HepG2 (cell line): ENCODE data around the gene LCE7A. TPM values are rescaled to one million over a fixed set of nuclear protein-coding genes. Genes with fewer than 3 reads are reported as not detected.

Experiments used
- ATAC-seq: fragments of 200-7000 bp; cut with Tn5 transposase; 3 replicates; pipeline ENCODE4 v1.9.1; 2020; ENCODE audit warnings: mild to moderate bottlenecking, moderate library complexity
- BruUV-seq: library from RNA; stranded (reverse); fragments of 400-500 nt; replicated peaks from 2 replicates; lab custom pipeline; 2021; lab: Mats Ljungman, UMichigan
- CTCF ChIA-PET: fragments of 300-600 bp; formaldehyde crosslinking; extraction: SDS; loops from one replicate; lab custom pipeline; 2021; ENCODE audit warnings: low total read pairs, inconsistent platforms, low intra/inter-chr PET ratio; lab: Yijun Ruan, JAX
- POLR2A ChIA-PET: fragments of 350-600 bp; sonication (Branson Sonifier 250); formaldehyde crosslinking; loops from one replicate; lab custom pipeline; 2020; ENCODE audit warnings: antibody characterized with exemption, inconsistent platforms; lab: Yijun Ruan, JAX
- DNase-seq: peaks from one replicate; pipeline ENCODE4 v3.0.0-alpha.2; 2015; ENCODE audit warnings: low spot score
- FAIRE-seq: peaks from 3 replicates; lab custom pipeline; 2011; peaks lifted over from hg19 to GRCh38; lab: Jason Lieb, UNC
- H2AFZ ChIP-seq: one replicate; pipeline ENCODE4 v1.6.1; 2011; ENCODE audit warnings: low read length, inconsistent platforms
- H3K27ac ChIP-seq: fragments of 300-600 bp; 3 replicates; pipeline ENCODE4 v1.8.0; 2011; ENCODE audit warnings: mixed run types, mild to moderate bottlenecking, mixed read lengths, low read length, inconsistent platforms; ENCODE audit not compliant: insufficient read depth; ENCODE audit errors: extremely low read length
- H3K27me3 ChIP-seq, 2 experiments: fragments of 200-600 bp in 1 of 2; 2 replicates in 1 of 2; 3 replicates in 1 of 2; pipeline versions ENCODE4 v1.6.0 to v1.8.0; 2011; ENCODE audit warnings: low read length in 2 of 2, mild to moderate bottlenecking in 2 of 2, moderate library complexity in 2 of 2, inconsistent platforms in 1 of 2; ENCODE audit not compliant: insufficient read depth in 2 of 2, control insufficient read depth in 1 of 2
- H3K36me3 ChIP-seq, 2 experiments: fragments of 200-600 bp in 1 of 2; replicated peaks in 1 of 2; 2 replicates in 1 of 2; 3 replicates in 1 of 2; pipeline versions ENCODE4 v1.5.1 to v1.8.0; 2011; ENCODE audit warnings: low read length in 2 of 2, inconsistent platforms in 1 of 2; ENCODE audit not compliant: insufficient read depth in 2 of 2, control insufficient read depth in 1 of 2
- H3K4me1 ChIP-seq: 2 replicates; pipeline ENCODE4 v1.5.1; 2012; ENCODE audit warnings: low read length, inconsistent platforms; ENCODE audit not compliant: insufficient read depth
- H3K4me2 ChIP-seq: 2 replicates; pipeline ENCODE4 v1.6.0; 2011; ENCODE audit warnings: low read depth, low read length, inconsistent platforms
- H3K4me3 ChIP-seq, 3 experiments: fragments of 200-600 bp in 1 of 3; sonication (generic), shearing (Covaris generic) in 1 of 3; replicated peaks in 1 of 3; 2 replicates each; pipeline ENCODE4 v1.5.1; 2011 to 2016; ENCODE audit warnings: low read length in 3 of 3, inconsistent platforms in 2 of 3, low read depth in 2 of 3, mild to moderate bottlenecking in 2 of 3, control low read depth in 1 of 3, mixed read lengths in 1 of 3; ENCODE audit not compliant: insufficient read depth in 1 of 3
- H3K79me2 ChIP-seq: one replicate; pipeline ENCODE4 v1.6.1; 2011; ENCODE audit warnings: low read length, inconsistent platforms; ENCODE audit not compliant: insufficient read depth
- H3K9ac ChIP-seq: 2 replicates; pipeline ENCODE4 v1.6.0; 2011; ENCODE audit warnings: mild to moderate bottlenecking, low read depth, low read length, inconsistent platforms; ENCODE audit not compliant: insufficient read depth
- H3K9me3 ChIP-seq: 2 replicates; pipeline ENCODE4 v1.5.1; 2012; ENCODE audit warnings: mild to moderate bottlenecking, low read length
- H4K20me1 ChIP-seq: 2 replicates; pipeline ENCODE4 v1.6.0; 2011; ENCODE audit warnings: inconsistent platforms, mild to moderate bottlenecking, low read length, moderate library complexity; ENCODE audit not compliant: insufficient read depth
- ATF7 ChIP-seq, 2 experiments: fragments of 450-650 bp in 1 of 2; sonication (generic) in 1 of 2; formaldehyde crosslinking in 1 of 2; IDR thresholded peaks; 2 replicates each; pipeline versions ENCODE4 v1.4.0 to v1.6.1; 2016 to 2020; ENCODE audit warnings: antibody characterized with exemption in 1 of 2, mild to moderate bottlenecking in 1 of 2, missing genetic modification reagents in 1 of 2
- CREB1 ChIP-seq, 2 experiments: fragments of 450-650 bp in 1 of 2; IDR thresholded peaks; 2 replicates each; pipeline ENCODE4 v1.6.1; 2016 to 2017; ENCODE audit warnings: control low read depth in 1 of 2, mild to moderate bottlenecking in 1 of 2, missing compliant biosample characterization in 1 of 2, missing genetic modification characterization in 1 of 2
- HES4 ChIP-seq: sonication (generic); formaldehyde crosslinking; IDR thresholded peaks from 2 replicates; pipeline ENCODE4 v1.9.0; 2021; ENCODE audit warnings: mild to moderate bottlenecking, missing genetic modification reagents, borderline replicate concordance
- KMT2B ChIP-seq: IDR thresholded peaks from 2 replicates; pipeline ENCODE4 v1.6.1; 2016; ENCODE audit warnings: missing genetic modification reagents, missing compliant biosample characterization
- SKI ChIP-seq: fragments of 450-650 bp; IDR thresholded peaks from one replicate; pipeline ENCODE4 v1.6.1; 2018; ENCODE audit warnings: mild to moderate bottlenecking; ENCODE audit not compliant: partially characterized antibody
- TOE1 ChIP-seq: sonication (generic); formaldehyde crosslinking; IDR thresholded peaks from 2 replicates; pipeline ENCODE4 v1.4.0; 2020; ENCODE audit warnings: mild to moderate bottlenecking, missing genetic modification reagents
- TSC22D2 ChIP-seq: sonication (generic); formaldehyde crosslinking; IDR thresholded peaks from 2 replicates; pipeline ENCODE4 v1.5.1; 2020; ENCODE audit warnings: missing genetic modification reagents, mild to moderate bottlenecking, borderline replicate concordance
- ZNF232 ChIP-seq: sonication (generic); formaldehyde crosslinking; IDR thresholded peaks from 2 replicates; pipeline ENCODE4 v1.4.0; 2020; ENCODE audit warnings: missing genetic modification reagents, borderline replicate concordance
- ZNF883 ChIP-seq: sonication (generic); formaldehyde crosslinking; IDR thresholded peaks from 2 replicates; pipeline ENCODE4 v1.5.1; 2020; ENCODE audit warnings: mild to moderate bottlenecking, missing genetic modification reagents; ENCODE audit errors: not compliant biosample characterization
- WGBS: methylation state at CpG from one replicate; pipeline ENCODE4 v1.1.6; 2017; ENCODE audit warnings: low lambda C conversion rate; 5-methylcytosine and 5-hydroxymethylcytosine counted together
- in situ Hi-C: cut with HindIII; loops from 2 replicates; pipeline ENCODE4 v1.10.0; 2017; ENCODE audit warnings: low pct_unique_long_range_greater_than_20kb; ENCODE audit not compliant: extremely low pct_ligation_motif_present
- intact Hi-C: fragments of 100-400 bp; cut with micrococcal nuclease; formaldehyde crosslinking; loops from one replicate; pipeline ENCODE4 v1.10.0; 2022; ENCODE audit not compliant: unreplicated experiment
- polyA plus RNA-seq, 8 experiments: library from polyadenylated mRNA; depleted of rRNA in 3 of 8; stranded (reverse) in 7 of 8; unstranded in 1 of 8; fragments of >200 nt; fragmentation: Illumina TruSeq in 4 of 8; extraction: Trizol in 4 of 8; gene quantifications; 2 replicates each; pipeline versions ENCODE4 v1.2.1 to v1.2.3, GENCODE V29; 2011 to 2016; ENCODE audit warnings: low read depth in 4 of 8, missing spikeins in 1 of 8, mixed read lengths in 1 of 8; ENCODE audit not compliant: insufficient read depth in 1 of 8
- total RNA-seq, 5 experiments: library from RNA; depleted of rRNA; stranded (reverse); fragments of >200 nt; fragmentation: Illumina TruSeq; extraction: Trizol; gene quantifications; 2 replicates each; pipeline ENCODE4 v1.2.3, GENCODE V29; 2016; ENCODE audit warnings: low read depth in 1 of 5

LCE7A gene
- total and polyA plus RNA-seq, 2 of the 13 experiments (the other 11 are each of a cell fraction or from before 2014, with no cell fraction given) = not detected

DNA sequence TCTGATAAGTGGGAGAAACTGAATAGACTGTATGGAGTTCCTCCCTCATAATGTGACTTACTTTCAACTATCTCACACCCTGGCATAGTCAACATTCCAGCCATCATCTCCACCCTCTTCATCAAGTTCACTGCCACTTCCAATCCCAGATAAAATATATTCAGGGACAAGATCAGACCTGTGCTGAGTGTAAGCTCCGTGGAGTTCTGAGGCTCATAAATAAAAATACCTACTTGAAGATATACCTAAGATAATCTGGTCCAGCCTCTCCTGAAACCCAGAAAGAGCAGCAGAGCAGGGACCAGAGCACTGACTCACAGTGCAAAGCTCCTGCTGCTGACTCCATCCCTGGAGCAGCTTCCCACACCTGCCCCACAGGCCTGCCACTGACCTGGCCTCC, 1.7 kb upstream of the LCE7A start:
- Histone ChIP-seq H3K27me3 (no peaks in the 10 kb centered on the region), H3K27ac (no peak overlapping the region), H3K9ac (no peak overlapping the region), H3K4me3 (no peak overlapping the region), H3K36me3 (no peaks in the 10 kb centered on the region), H2AFZ (no peak overlapping the region), H3K9me3 (no peaks in the 10 kb centered on the region), H4K20me1 (no peaks in the 10 kb centered on the region), H3K79me2 (no peaks in the 10 kb centered on the region), H3K4me2 (no peak overlapping the region), H3K4me1 (no peaks in the 10 kb centered on the region)
- ChIA-PET POLR2A (no interaction called here), CTCF (no interaction called here)
- DNase-seq (no peak), ATAC-seq (no peak), FAIRE-seq (no peak)
- intact Hi-C loops (no loop called here), in situ Hi-C loops (no loop called here)
- TF ChIP-seq ZNF232 (CRISPR knock-in tag) (no peak), ZNF883 (no peak), TSC22D2 (CRISPR knock-in tag) (no peak), SKI (no peak), KMT2B (CRISPR knock-in tag) (no peak), HES4 (CRISPR knock-in tag) (no peak)
- 0% methylated on average over 1 of the region's 1 CpG for WGBS
- no TSS peak for BruUV-seq

GRCh38 chr1:152860129-152860528, 333 bp downstream of the LCE7A start:
- CTCF ChIA-PET = no interaction called here
- in situ Hi-C loops = no loop called here

More at GRCh38 chr1:152860129-152860528, 333 bp downstream of the LCE7A start:
- intact Hi-C loops = no loop called here
- Histone ChIP-seq H3K9ac (no peak overlapping the region), H3K4me1 (no peaks in the 10 kb centered on the region), H3K36me3 (no peaks in the 10 kb centered on the region), H3K27me3 (no peaks in the 10 kb centered on the region), H2AFZ (no peak overlapping the region), H3K4me3 (no peak overlapping the region), H3K9me3 (no peaks in the 10 kb centered on the region), H3K27ac (no peak overlapping the region), H4K20me1 (no peaks in the 10 kb centered on the region), H3K4me2 (no peak overlapping the region), H3K79me2 (no peaks in the 10 kb centered on the region)
- TF ChIP-seq TOE1 (CRISPR knock-in tag) = no peak
- TF ChIP-seq CREB1 (IDR thresholded peaks at IDR 0.05) = peak; percentile 54; the same call in 1 of the 2 replicates
- no peak for TF ChIP-seq CREB1 (CRISPR knock-in tag; IDR thresholded peaks at IDR 0.05)
- TF ChIP-seq ATF7 (IDR thresholded peaks at IDR 0.05) = peak; percentile 87
- no peak for TF ChIP-seq ATF7 (CRISPR knock-in tag; IDR thresholded peaks at IDR 0.05)
- FAIRE-seq (no peak), DNase-seq (no peak), ATAC-seq (no peak)
- no TSS peak for BruUV-seq
- POLR2A ChIA-PET = no interaction called here
- 17% methylated on average over 3 of the region's 3 CpGs for WGBS
